HG02678 (cell line): Measurements from ENCODE around the gene MFGE8.

Source experiments
- ATAC-seq: cut with Tn5 transposase; IDR thresholded peaks from one replicate; pipeline ENCODE4 v1.9.1; 2021; ENCODE audit warnings: mild to moderate bottlenecking, moderate library complexity; ENCODE audit not compliant: unreplicated experiment

Gene MFGE8

GRCh38 chr15:88920186-88920891, 7.2 kb upstream of the MFGE8 start:
- no peak for ATAC-seq

GRCh38 chr15:88918738-88919137, 5.6 kb upstream of the MFGE8 start:
- no peak for ATAC-seq

- no peak for ATAC-seq
These were observed 4.6 kb upstream of the MFGE8 start for GRCh38 chr15:88917760-88918159.

- no peak for ATAC-seq
These were observed 2.2 kb upstream of the MFGE8 start for GRCh38 chr15:88915354-88915753.

- no peak for ATAC-seq
These were observed 631 bp upstream of the MFGE8 start for GRCh38 chr15:88913850-88914169.

GRCh38 chr15:88912500-88912921, 668 bp downstream of the MFGE8 start:
- no peak for ATAC-seq

- no peak for ATAC-seq
These were observed 1.4 kb downstream of the MFGE8 start for GRCh38 chr15:88911766-88912118.

GRCh38 chr15:88909956-88910831, 3.0 kb downstream of the MFGE8 start:
- no peak for ATAC-seq

- no peak for ATAC-seq
These were observed 4.2 kb downstream of the MFGE8 start for GRCh38 chr15:88908697-88909621.

GRCh38 chr15:88908123-88908522, 5.1 kb downstream of the MFGE8 start:
- no peak for ATAC-seq

- no peak for ATAC-seq
These were observed 6.1 kb downstream of the MFGE8 start for GRCh38 chr15:88907111-88907510.

- ATAC-seq, result no peak
These were observed 6.6 kb downstream of the MFGE8 start for GRCh38 chr15:88906551-88906950.

GRCh38 chr15:88906130-88906529, 7.0 kb downstream of the MFGE8 start:
- no peak for ATAC-seq

GRCh38 chr15:88905576-88905975, 7.6 kb downstream of the MFGE8 start:
- no peak for ATAC-seq

- ATAC-seq, result peak; percentile 75
These were observed 8.4 kb downstream of the MFGE8 start for GRCh38 chr15:88904624-88905327.

GRCh38 chr15:88904257-88904623, 8.9 kb downstream of the MFGE8 start:
- ATAC-seq, result no peak

- ATAC-seq, result no peak
These were observed 10.3 kb downstream of the MFGE8 start for GRCh38 chr15:88902846-88903245.

- ATAC-seq, result no peak
These were observed 10.9 kb downstream of the MFGE8 start for GRCh38 chr15:88902221-88902835.

- ATAC-seq, result no peak
These were observed 11.5 kb downstream of the MFGE8 start for GRCh38 chr15:88901508-88902220.

- ATAC-seq, result no peak
These were observed 12.2 kb downstream of the MFGE8 start for GRCh38 chr15:88900982-88901418.
